Measurements from ENCODE around the gene VPS35. TPM values are rescaled to one million over a fixed set of nuclear protein-coding genes. Genes with fewer than 3 reads are reported as not detected.

VPS35 gene
- total RNA-seq, 2 donors from 2014 or later, result 68.0 to 77.4 TPM

GRCh38 chr16:46721885-46722284 lies 32.9 kb upstream of the VPS35 start:
- ATAC-seq (replicated peaks in 1 of 2) (no peak), DNase-seq (no peak)
- Mint-ChIP-seq H3K4me1 (ENCODE audit: low read depth) (no peaks in the 10 kb centered on the region), H3K36me3 (ENCODE audit: insufficient read depth in 2 of 2) (peaks cover 3 to 5% of the 10 kb centered on the region in 2 donors), H3K27me3 (ENCODE audit: low read depth) (peaks cover 6% of the 10 kb centered on the region), H3K27ac (no peak overlapping the region), H3K9me3 (peaks cover 2 to 4% of the 10 kb centered on the region in 2 donors), H3K4me3 (no peak overlapping the region)

GRCh38 chr16:46720619-46721018 lies 31.6 kb upstream of the VPS35 start:
- H3K4me3 Mint-ChIP-seq, result no peak overlapping the region
- no peak overlapping the region for H3K27ac Mint-ChIP-seq
- H3K27me3 Mint-ChIP-seq (ENCODE audit: low read depth), result peaks cover under 1% of the 10 kb centered on the region
- H3K36me3 Mint-ChIP-seq (ENCODE audit: insufficient read depth in 2 of 2), result peaks cover 0 to under 1% of the 10 kb centered on the region in 2 donors
- DNase-seq, result no peak
- no peak for ATAC-seq (replicated peaks in 1 of 2)
- no peaks in the 10 kb centered on the region for H3K4me1 Mint-ChIP-seq (ENCODE audit: low read depth)
- no peaks in the 10 kb centered on the region for H3K9me3 Mint-ChIP-seq

- no peak overlapping the region for H3K27ac Mint-ChIP-seq
- H3K4me1 Mint-ChIP-seq (ENCODE audit: low read depth), result no peaks in the 10 kb centered on the region
- no peaks in the 10 kb centered on the region for H3K9me3 Mint-ChIP-seq
- no peaks in the 10 kb centered on the region for H3K27me3 Mint-ChIP-seq (ENCODE audit: low read depth)
- DNase-seq (no peak), ATAC-seq (replicated peaks in 1 of 2) (no peak)
- no peaks in the 10 kb centered on the region for H3K36me3 Mint-ChIP-seq (ENCODE audit: insufficient read depth in 2 of 2)
- H3K4me3 Mint-ChIP-seq, result no peak overlapping the region
Observed at GRCh38 chr16:46719528-46719927, 30.6 kb upstream of the VPS35 start.

- H3K27ac Mint-ChIP-seq, result no peak overlapping the region
- ATAC-seq (replicated peaks in 1 of 2) (no peak), DNase-seq (no peak)
- H3K4me3 Mint-ChIP-seq, result no peak overlapping the region
- no peaks in the 10 kb centered on the region for H3K27me3 Mint-ChIP-seq (ENCODE audit: low read depth)
- H3K9me3 Mint-ChIP-seq, result no peaks in the 10 kb centered on the region
- no peaks in the 10 kb centered on the region for H3K4me1 Mint-ChIP-seq (ENCODE audit: low read depth)
- no peaks in the 10 kb centered on the region for H3K36me3 Mint-ChIP-seq (ENCODE audit: insufficient read depth in 2 of 2)
Observed at GRCh38 chr16:46718214-46718613, 29.2 kb upstream of the VPS35 start.

GRCh38 chr16:46717692-46718091 lies 28.7 kb upstream of the VPS35 start:
- H3K9me3 Mint-ChIP-seq, result no peaks in the 10 kb centered on the region
- ATAC-seq (replicated peaks in 1 of 2), result no peak
- H3K27ac Mint-ChIP-seq, result no peak overlapping the region
- DNase-seq, result no peak
- H3K4me3 Mint-ChIP-seq, result no peak overlapping the region
- H3K36me3 Mint-ChIP-seq (ENCODE audit: insufficient read depth in 2 of 2), result no peaks in the 10 kb centered on the region
- no peaks in the 10 kb centered on the region for H3K27me3 Mint-ChIP-seq (ENCODE audit: low read depth)
- H3K4me1 Mint-ChIP-seq (ENCODE audit: low read depth), result no peaks in the 10 kb centered on the region

GRCh38 chr16:46715769-46716305 lies 26.9 kb upstream of the VPS35 start:
- Mint-ChIP-seq H3K36me3 (ENCODE audit: insufficient read depth in 2 of 2) (no peaks in the 10 kb centered on the region), H3K9me3 (no peaks in the 10 kb centered on the region), H3K27me3 (ENCODE audit: low read depth) (no peaks in the 10 kb centered on the region), H3K27ac (no peak overlapping the region), H3K4me1 (ENCODE audit: low read depth) (no peaks in the 10 kb centered on the region), H3K4me3 (no peak overlapping the region)
- DNase-seq (no peak), ATAC-seq (replicated peaks in 1 of 2) (no peak)

GRCh38 chr16:46714797-46715591 lies 26.0 kb upstream of the VPS35 start:
- no peaks in the 10 kb centered on the region for H3K9me3 Mint-ChIP-seq
- no peaks in the 10 kb centered on the region for H3K36me3 Mint-ChIP-seq (ENCODE audit: insufficient read depth in 2 of 2)
- ATAC-seq (replicated peaks in 1 of 2), result no peak
- no peak overlapping the region for H3K4me3 Mint-ChIP-seq
- no peak for DNase-seq
- H3K4me1 Mint-ChIP-seq (ENCODE audit: low read depth), result no peaks in the 10 kb centered on the region
- no peak overlapping the region for H3K27ac Mint-ChIP-seq
- H3K27me3 Mint-ChIP-seq (ENCODE audit: low read depth), result no peaks in the 10 kb centered on the region

- no peak for DNase-seq
- Mint-ChIP-seq H3K36me3 (ENCODE audit: insufficient read depth in 2 of 2) (no peaks in the 10 kb centered on the region), H3K4me3 (no peak overlapping the region), H3K27ac (no peak overlapping the region), H3K27me3 (ENCODE audit: low read depth) (no peaks in the 10 kb centered on the region), H3K9me3 (no peaks in the 10 kb centered on the region), H3K4me1 (ENCODE audit: low read depth) (no peaks in the 10 kb centered on the region)
- ATAC-seq (replicated peaks in 1 of 2), result no peak
Observed at GRCh38 chr16:46713634-46714033, 24.7 kb upstream of the VPS35 start.

- Mint-ChIP-seq H3K27me3 (ENCODE audit: low read depth) (no peaks in the 10 kb centered on the region), H3K4me3 (no peak overlapping the region), H3K36me3 (ENCODE audit: insufficient read depth in 2 of 2) (no peaks in the 10 kb centered on the region)
Observed at GRCh38 chr16:46712911-46713310, 23.9 kb upstream of the VPS35 start.

GRCh38 chr16:46711106-46712058 lies 22.4 kb upstream of the VPS35 start:
- H3K27ac Mint-ChIP-seq, result peak overlapping the region; percentile 51
- no peak overlapping the region for H3K4me3 Mint-ChIP-seq
- DNase-seq, result no peak
- H3K27me3 Mint-ChIP-seq (ENCODE audit: low read depth), result no peaks in the 10 kb centered on the region
- H3K36me3 Mint-ChIP-seq (ENCODE audit: insufficient read depth in 2 of 2), result no peaks in the 10 kb centered on the region
- no peak for ATAC-seq (replicated peaks in 1 of 2)
- no peaks in the 10 kb centered on the region for H3K9me3 Mint-ChIP-seq
- no peaks in the 10 kb centered on the region for H3K4me1 Mint-ChIP-seq (ENCODE audit: low read depth)

More at GRCh38 chr16:46712911-46713310, 23.9 kb upstream of the VPS35 start:
- Mint-ChIP-seq H3K27ac (no peak overlapping the region), H3K9me3 (no peaks in the 10 kb centered on the region), H3K4me1 (ENCODE audit: low read depth) (no peaks in the 10 kb centered on the region)
- DNase-seq (no peak), ATAC-seq (replicated peaks in 1 of 2) (no peak)

GRCh38 chr16:46709469-46710005 lies 20.6 kb upstream of the VPS35 start:
- H3K9me3 Mint-ChIP-seq, result no peaks in the 10 kb centered on the region
- DNase-seq (no peak), ATAC-seq (replicated peaks in 1 of 2) (no peak)
- no peaks in the 10 kb centered on the region for H3K27me3 Mint-ChIP-seq (ENCODE audit: low read depth)
- no peaks in the 10 kb centered on the region for H3K4me1 Mint-ChIP-seq (ENCODE audit: low read depth)
- H3K4me3 Mint-ChIP-seq, result no peak overlapping the region
- H3K36me3 Mint-ChIP-seq (ENCODE audit: insufficient read depth in 2 of 2), result no peaks in the 10 kb centered on the region
- no peak overlapping the region for H3K27ac Mint-ChIP-seq

- DNase-seq (no peak), ATAC-seq (replicated peaks in 1 of 2) (peak; percentile 31 to 76)
- no peaks in the 10 kb centered on the region for H3K4me1 Mint-ChIP-seq (ENCODE audit: low read depth)
- H3K27me3 Mint-ChIP-seq (ENCODE audit: low read depth), result no peaks in the 10 kb centered on the region
- H3K27ac Mint-ChIP-seq, result no peak overlapping the region
- no peaks in the 10 kb centered on the region for H3K9me3 Mint-ChIP-seq
- peaks cover 0 to 4% of the 10 kb centered on the region in 2 donors for H3K36me3 Mint-ChIP-seq (ENCODE audit: insufficient read depth in 2 of 2)
- H3K4me3 Mint-ChIP-seq, result no peak overlapping the region
Observed at GRCh38 chr16:46706642-46707041, 17.7 kb upstream of the VPS35 start.

GRCh38 chr16:46702030-46702429 lies 13.1 kb upstream of the VPS35 start:
- Mint-ChIP-seq H3K36me3 (ENCODE audit: insufficient read depth in 2 of 2) (peaks cover under 1 to 10% of the 10 kb centered on the region in 2 donors), H3K4me3 (no peak overlapping the region), H3K27me3 (ENCODE audit: low read depth) (no peaks in the 10 kb centered on the region), H3K27ac (no peak overlapping the region), H3K4me1 (ENCODE audit: low read depth) (no peaks in the 10 kb centered on the region), H3K9me3 (no peaks in the 10 kb centered on the region)
- ATAC-seq (replicated peaks in 1 of 2) (no peak), DNase-seq (no peak)

Measured in activated T-cell treated with anti-CD3 and anti-CD28 coated beads, Interleukin-2, amount 50 U/mL, for 72 hours (primary cell).